Activated CD8-positive, alpha-beta T cell treated with anti-CD3 and anti-CD28 coated beads for 36 hours (primary cell): Measurements from ENCODE around the gene ADARB1. TPM values are rescaled to one million over a fixed set of nuclear protein-coding genes. Genes with fewer than 3 reads are reported as not detected.

Experiments
- ATAC-seq: fragments of 200-7000 bp; cut with Tn5 transposase; one replicate; pipeline ENCODE4 v1.10.0; 2021; ENCODE audit warnings: mild to moderate bottlenecking, moderate library complexity
- CTCF ChIA-PET: fragments of 350-600 bp; sonication (Branson Sonifier 250); formaldehyde crosslinking; loops from one replicate; lab custom pipeline; 2021; ENCODE audit warnings: antibody characterized with exemption; lab: Charles Lee
- POLR2A ChIA-PET: fragments of 350-600 bp; sonication (Branson Sonifier 250); formaldehyde crosslinking; loops from one replicate; lab custom pipeline; 2021; ENCODE audit warnings: antibody characterized with exemption; lab: Charles Lee
- DNase-seq: peaks from one replicate; pipeline ENCODE4 v3.0.0-alpha.2; 2020
- H3K27ac Mint-ChIP-seq: one replicate; pipeline ENCODE4 v1.8.0; 2021; ENCODE audit warnings: mild to moderate bottlenecking, mixed read lengths
- H3K27me3 Mint-ChIP-seq: one replicate; pipeline ENCODE4 v1.8.0; 2021; ENCODE audit warnings: mixed read lengths
- H3K36me3 Mint-ChIP-seq: one replicate; pipeline ENCODE4 v1.8.0; 2021; ENCODE audit warnings: low read depth, mixed read lengths
- H3K4me1 Mint-ChIP-seq: one replicate; pipeline ENCODE4 v1.8.0; 2021; ENCODE audit warnings: low read depth, mixed read lengths
- H3K4me3 Mint-ChIP-seq: one replicate; pipeline ENCODE4 v1.8.0; 2021; ENCODE audit warnings: mild to moderate bottlenecking, moderate library complexity, mixed read lengths
- H3K9me3 Mint-ChIP-seq: one replicate; pipeline ENCODE4 v1.8.0; 2021; ENCODE audit warnings: mixed read lengths
- intact Hi-C: fragments of 100-400 bp; cut with micrococcal nuclease; formaldehyde crosslinking; loops from one replicate; pipeline ENCODE4 v1.10.0; 2022
- total RNA-seq, 2 experiments: library from RNA; stranded (reverse); gene quantifications; one replicate each; pipeline ENCODE4 v1.2.3, GENCODE V29; 2021
- TF ChIP-seq, protein P1 (sequence below): fragments of 200-600 bp; IDR thresholded peaks from one replicate; pipeline ENCODE4 v1.8.0; 2022; ENCODE audit warnings: antibody characterized with exemption, mild to moderate bottlenecking

The ADARB1 gene
- total RNA-seq, 2 experiments from 2014 or later = 36.2 to 37.1 TPM

DNA sequence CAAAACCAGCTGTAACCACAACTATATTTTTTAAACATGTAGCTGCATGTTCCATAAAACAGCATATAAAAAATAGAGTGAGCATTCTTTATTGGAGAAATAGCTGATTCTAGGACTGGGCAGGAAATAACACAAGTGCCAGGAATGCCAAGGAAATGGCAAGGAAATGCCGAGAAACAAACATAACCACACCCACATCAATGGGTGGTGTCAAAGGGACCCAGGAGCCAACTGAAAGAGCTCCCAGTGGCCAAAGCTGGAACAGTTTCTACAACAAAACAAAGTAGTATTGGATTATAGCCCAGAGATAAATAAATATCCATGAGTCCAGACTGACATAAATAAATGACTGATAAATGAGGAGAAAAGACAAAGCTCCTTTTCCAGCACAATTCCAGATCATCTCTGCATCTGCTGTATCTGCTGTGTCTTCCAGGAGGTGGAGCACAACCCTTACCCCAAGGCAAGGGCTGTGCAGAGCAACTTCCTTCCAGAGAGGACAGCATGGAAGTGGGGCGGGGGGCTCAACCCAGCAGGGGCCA is 28.1 kb downstream of the ADARB1 start:
- H3K27ac Mint-ChIP-seq = no peak overlapping the region
- intact Hi-C loops = no loop called here
- ATAC-seq (no peak), DNase-seq (no peak)
- TF ChIP-seq, protein P1, sequence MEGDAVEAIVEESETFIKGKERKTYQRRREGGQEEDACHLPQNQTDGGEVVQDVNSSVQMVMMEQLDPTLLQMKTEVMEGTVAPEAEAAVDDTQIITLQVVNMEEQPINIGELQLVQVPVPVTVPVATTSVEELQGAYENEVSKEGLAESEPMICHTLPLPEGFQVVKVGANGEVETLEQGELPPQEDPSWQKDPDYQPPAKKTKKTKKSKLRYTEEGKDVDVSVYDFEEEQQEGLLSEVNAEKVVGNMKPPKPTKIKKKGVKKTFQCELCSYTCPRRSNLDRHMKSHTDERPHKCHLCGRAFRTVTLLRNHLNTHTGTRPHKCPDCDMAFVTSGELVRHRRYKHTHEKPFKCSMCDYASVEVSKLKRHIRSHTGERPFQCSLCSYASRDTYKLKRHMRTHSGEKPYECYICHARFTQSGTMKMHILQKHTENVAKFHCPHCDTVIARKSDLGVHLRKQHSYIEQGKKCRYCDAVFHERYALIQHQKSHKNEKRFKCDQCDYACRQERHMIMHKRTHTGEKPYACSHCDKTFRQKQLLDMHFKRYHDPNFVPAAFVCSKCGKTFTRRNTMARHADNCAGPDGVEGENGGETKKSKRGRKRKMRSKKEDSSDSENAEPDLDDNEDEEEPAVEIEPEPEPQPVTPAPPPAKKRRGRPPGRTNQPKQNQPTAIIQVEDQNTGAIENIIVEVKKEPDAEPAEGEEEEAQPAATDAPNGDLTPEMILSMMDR = peak; percentile 56
- H3K4me1 Mint-ChIP-seq = peaks cover 46% of the 10 kb centered on the region
- H3K4me3 Mint-ChIP-seq = no peak overlapping the region
- POLR2A ChIA-PET = interaction anchor here (0.6 to 1.3 kb wide), 4 partner anchors 19 to 26 kb away, joined by 3 read pairs; no protein-coding TSS in a partner anchor
- no peaks in the 10 kb centered on the region for H3K9me3 Mint-ChIP-seq
- CTCF ChIA-PET = interaction anchor here (0.8 to 2.7 kb wide), 17 partner anchors 9 to 162 kb away, joined by 3 to 18 read pairs (median 4); partner anchors contain the start of gene SLX9
- peaks cover 2% of the 10 kb centered on the region for H3K36me3 Mint-ChIP-seq
- H3K27me3 Mint-ChIP-seq = no peaks in the 10 kb centered on the region

DNA sequence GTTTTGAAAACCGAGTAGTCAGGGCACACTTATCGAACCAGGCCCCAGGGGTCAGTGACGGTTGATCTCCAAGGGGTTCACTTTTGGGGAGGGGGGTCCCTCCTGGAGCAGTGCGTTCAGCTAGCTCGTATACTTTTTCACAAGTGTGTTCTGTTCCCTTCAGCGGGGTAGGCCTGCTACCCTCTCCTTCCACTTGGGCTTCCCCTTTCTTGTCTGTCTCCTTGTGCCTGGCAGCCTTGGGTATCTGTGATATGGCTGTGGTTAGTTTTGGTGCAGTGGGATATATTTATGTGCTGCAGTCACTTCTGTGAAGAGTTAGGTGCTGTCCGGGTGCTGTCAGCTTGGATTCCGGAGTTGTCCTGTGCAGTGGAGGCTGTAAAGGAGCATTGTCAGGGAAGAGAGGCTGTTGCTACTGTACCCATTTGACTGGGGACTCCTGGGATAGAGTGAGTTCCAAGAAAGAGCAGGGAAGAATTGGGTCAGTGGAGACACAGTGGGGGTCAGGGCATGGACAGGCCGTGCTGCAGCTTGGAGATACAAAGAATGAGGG is 29.7 kb downstream of the ADARB1 start:
- POLR2A ChIA-PET = interaction anchor here (0.6 to 3.2 kb wide), 4 partner anchors 18 to 1219 kb away, joined by 3 to 16 read pairs (median 4); no protein-coding TSS in a partner anchor
- TF ChIP-seq, protein P1 = no peak
- H3K4me1 Mint-ChIP-seq = peaks cover 52% of the 10 kb centered on the region
- DNase-seq = no peak
- CTCF ChIA-PET = interaction anchor here (0.6 to 4.4 kb wide), 3 partner anchors 13 to 154 kb away, joined by 3 to 39 read pairs (median 6); no protein-coding TSS in a partner anchor
- H3K27me3 Mint-ChIP-seq = no peaks in the 10 kb centered on the region
- H3K9me3 Mint-ChIP-seq = peaks cover 2% of the 10 kb centered on the region
- intact Hi-C loops = no loop called here
- ATAC-seq = peak; percentile 24
- peak overlapping the region; percentile 13 for H3K4me3 Mint-ChIP-seq
- H3K27ac Mint-ChIP-seq = peak overlapping the region; percentile 40
- peaks cover 6% of the 10 kb centered on the region for H3K36me3 Mint-ChIP-seq

DNA sequence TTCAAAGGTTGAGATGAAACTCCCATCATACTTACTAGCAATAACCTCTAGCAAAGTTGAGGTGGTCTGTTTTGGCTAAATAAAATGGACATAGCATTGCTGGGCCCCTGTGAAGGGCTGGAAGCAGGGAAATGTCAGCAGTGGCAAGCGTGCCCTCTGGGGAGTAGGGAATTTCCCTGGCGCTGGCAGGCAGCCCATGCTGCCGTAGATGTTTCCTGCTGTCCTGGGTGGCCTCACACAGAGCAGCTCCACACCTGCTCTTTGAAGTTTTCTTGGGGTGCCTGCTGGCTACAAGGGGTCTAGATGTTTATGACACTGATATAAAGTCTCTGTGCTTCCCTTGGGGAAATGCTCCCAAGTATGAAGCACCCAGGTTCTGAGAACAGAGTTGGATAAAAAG is 30.2 kb downstream of the ADARB1 start:
- intact Hi-C loops = no loop called here
- peaks cover 57% of the 10 kb centered on the region for H3K4me1 Mint-ChIP-seq
- TF ChIP-seq, protein P1 = no peak
- CTCF ChIA-PET = interaction anchor here (0.6 to 4.4 kb wide), 4 partner anchors 13 to 154 kb away, joined by 3 to 39 read pairs (median 16); no protein-coding TSS in a partner anchor
- peaks cover 6% of the 10 kb centered on the region for H3K36me3 Mint-ChIP-seq
- DNase-seq (peak; percentile 62), ATAC-seq (peak; percentile 82)
- H3K4me3 Mint-ChIP-seq = peak overlapping the region; percentile 33
- H3K27ac Mint-ChIP-seq = peak overlapping the region; percentile 40
- no peaks in the 10 kb centered on the region for H3K27me3 Mint-ChIP-seq
- H3K9me3 Mint-ChIP-seq = peaks cover 2% of the 10 kb centered on the region
- POLR2A ChIA-PET = interaction anchor here (1.3 to 3.2 kb wide), 4 partner anchors 19 to 28 kb away, joined by 3 to 16 read pairs (median 4); no protein-coding TSS in a partner anchor

DNA sequence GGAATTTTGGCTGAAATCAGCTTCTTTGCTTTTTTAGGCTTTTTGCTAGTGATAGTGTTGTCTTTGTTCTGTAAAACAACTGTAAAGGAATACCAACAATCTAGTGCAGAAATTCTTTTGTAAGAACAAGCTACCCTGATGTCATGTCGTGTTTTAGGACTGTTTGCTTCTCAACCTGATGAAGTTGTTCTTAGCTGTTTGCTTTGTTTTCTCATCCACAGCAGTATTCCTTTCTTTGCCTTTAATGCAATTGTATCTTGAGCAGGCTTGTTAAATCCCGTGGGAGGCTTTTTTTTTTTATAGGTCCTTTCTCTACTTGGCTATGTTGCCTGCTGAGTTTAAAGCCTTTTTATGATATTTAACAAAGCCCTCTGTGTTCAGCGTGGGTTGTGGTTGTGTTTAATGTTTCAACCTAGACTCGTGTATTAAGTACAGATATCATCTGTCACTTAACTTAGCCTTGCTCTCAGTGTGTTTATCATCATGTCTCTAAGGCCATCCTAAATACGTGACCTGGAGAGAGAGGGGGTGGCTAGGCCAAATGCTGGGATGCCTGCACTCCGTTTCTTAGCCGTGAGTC is 31.6 kb downstream of the ADARB1 start:
- POLR2A ChIA-PET = interaction anchor here (1.3 to 3.2 kb wide), 5 partner anchors 17 to 30 kb away, joined by 3 to 16 read pairs (median 4); no protein-coding TSS in a partner anchor
- H3K4me3 Mint-ChIP-seq = no peak overlapping the region
- H3K27ac Mint-ChIP-seq = peak overlapping the region; percentile 31
- DNase-seq = no peak
- intact Hi-C loops = no loop called here
- no peaks in the 10 kb centered on the region for H3K27me3 Mint-ChIP-seq
- peaks cover 2% of the 10 kb centered on the region for H3K9me3 Mint-ChIP-seq
- CTCF ChIA-PET = interaction anchor here (1.1 to 4.4 kb wide), 6 partner anchors 8 to 156 kb away, joined by 4 to 39 read pairs (median 6); no protein-coding TSS in a partner anchor
- ATAC-seq = no peak
- TF ChIP-seq, protein P1 = no peak
- H3K36me3 Mint-ChIP-seq = peaks cover 6% of the 10 kb centered on the region
- H3K4me1 Mint-ChIP-seq = peaks cover 68% of the 10 kb centered on the region
